MCF 10A (cell line): ENCODE measurements around the gene MROH9. TPM values are rescaled to one million over a fixed set of nuclear protein-coding genes. Genes with fewer than 3 reads are reported as not detected.

ENCODE experiments used
- BruUV-seq: library from RNA; stranded (reverse); fragments of 400-500 nt; replicated peaks from 2 replicates; lab custom pipeline; 2021; lab: Mats Ljungman, UMichigan
- CTCF ChIA-PET: fragments of 300-600 bp; sonication (Branson Sonifier 250); formaldehyde crosslinking; extraction: SDS; loops from one replicate; lab custom pipeline; 2021; ENCODE audit warnings: antibody characterized with exemption, inconsistent platforms; lab: Yijun Ruan, JAX
- POLR2A ChIA-PET: fragments of 300-600, 350-650 bp; sonication (Branson Sonifier 250); formaldehyde crosslinking; extraction: SDS; loops from one replicate; lab custom pipeline; 2020; ENCODE audit warnings: antibody characterized with exemption, inconsistent platforms; lab: Yijun Ruan, JAX
- DNase-seq: peaks from one replicate; pipeline ENCODE4 v3.0.0-alpha.2; 2018; ENCODE audit not compliant: unreplicated experiment
- H3K27ac Mint-ChIP-seq: one replicate; pipeline ENCODE4 v1.8.0; 2022; ENCODE audit warnings: mild to moderate bottlenecking, low read depth, mixed read lengths; ENCODE audit not compliant: unreplicated experiment
- H3K27me3 Mint-ChIP-seq: one replicate; pipeline ENCODE4 v1.8.0; 2022; ENCODE audit warnings: mixed read lengths; ENCODE audit not compliant: insufficient read depth, unreplicated experiment
- H3K36me3 Mint-ChIP-seq: one replicate; pipeline ENCODE4 v1.8.0; 2022; ENCODE audit warnings: mild to moderate bottlenecking, moderate library complexity, mixed read lengths; ENCODE audit not compliant: insufficient read depth, unreplicated experiment
- H3K4me1 Mint-ChIP-seq: one replicate; pipeline ENCODE4 v1.8.0; 2022; ENCODE audit warnings: mixed read lengths; ENCODE audit not compliant: insufficient read depth, unreplicated experiment
- H3K4me3 Mint-ChIP-seq: one replicate; pipeline ENCODE4 v1.8.0; 2022; ENCODE audit warnings: mild to moderate bottlenecking, moderate library complexity, mixed read lengths; ENCODE audit not compliant: unreplicated experiment
- H3K9me3 Mint-ChIP-seq: one replicate; pipeline ENCODE4 v1.8.0; 2022; ENCODE audit warnings: mixed read lengths; ENCODE audit not compliant: unreplicated experiment
- CTCF ChIP-seq: fragments of 200-600 bp; IDR thresholded peaks from one replicate; pipeline ENCODE4 v1.8.0; 2022; ENCODE audit warnings: antibody characterized with exemption, mild to moderate bottlenecking; ENCODE audit not compliant: unreplicated experiment
- intact Hi-C: fragments of 100-400 bp; cut with micrococcal nuclease; formaldehyde crosslinking; loops from 2 replicates; pipeline ENCODE4 v1.14.1; 2022
- total RNA-seq: library from RNA; stranded (reverse); gene quantifications from 2 replicates; pipeline ENCODE4 v1.2.3, GENCODE V29; 2022

MROH9 gene
- total RNA-seq, 1 experiment from 2014 or later: not detected

GRCh38 chr1:171019971-171020370, 84.6 kb downstream of the MROH9 start:
- TF ChIP-seq CTCF: no peak
- no peak for DNase-seq
- POLR2A ChIA-PET: interaction anchor here (0.6 to 0.7 kb wide), 2 partner anchors 10 to 175 kb away, joined by 3 read pairs; no protein-coding TSS in a partner anchor

GRCh38 chr1:171032822-171033702, 97.7 kb downstream of the MROH9 start:
- Mint-ChIP-seq H3K36me3 (no peaks in the 10 kb centered on the region), H3K4me3 (no peak overlapping the region), H3K27me3 (no peaks in the 10 kb centered on the region), H3K4me1 (no peaks in the 10 kb centered on the region), H3K27ac (no peak overlapping the region), H3K9me3 (no peaks in the 10 kb centered on the region)
- intact Hi-C loops: no loop called here
- CTCF ChIA-PET: interaction anchor here (1.3 kb wide), 1 partner anchor 10 kb away, joined by 3 read pairs; no protein-coding TSS in a partner anchor
- TF ChIP-seq CTCF: no peak
- POLR2A ChIA-PET: no interaction called here
- BruUV-seq: no TSS peak
- DNase-seq: no peak

More at GRCh38 chr1:171019971-171020370, 84.6 kb downstream of the MROH9 start:
- no peaks in the 10 kb centered on the region for H3K9me3 Mint-ChIP-seq
- CTCF ChIA-PET: interaction anchor here (0.7 to 1.2 kb wide), 4 partner anchors 61 to 1307 kb away, joined by 3 to 6 read pairs (median 3); no protein-coding TSS in a partner anchor
- H3K27me3 Mint-ChIP-seq: no peaks in the 10 kb centered on the region
- H3K4me3 Mint-ChIP-seq: no peak overlapping the region
- H3K4me1 Mint-ChIP-seq: no peaks in the 10 kb centered on the region
- no peak overlapping the region for H3K27ac Mint-ChIP-seq
- no TSS peak for BruUV-seq
- intact Hi-C loops: no loop called here
- H3K36me3 Mint-ChIP-seq: no peaks in the 10 kb centered on the region

GRCh38 chr1:171037626-171038025, 102.3 kb downstream of the MROH9 start:
- Mint-ChIP-seq H3K9me3 (no peaks in the 10 kb centered on the region), H3K4me1 (no peaks in the 10 kb centered on the region), H3K27me3 (no peaks in the 10 kb centered on the region), H3K4me3 (no peak overlapping the region), H3K27ac (no peak overlapping the region), H3K36me3 (no peaks in the 10 kb centered on the region)
- POLR2A ChIA-PET: no interaction called here
- intact Hi-C loops: no loop called here
- no peak for DNase-seq
- no peak for TF ChIP-seq CTCF
- CTCF ChIA-PET: interaction anchor here (0.8 kb wide), 1 partner anchor 276 kb away, joined by 3 read pairs; no protein-coding TSS in a partner anchor
- no TSS peak for BruUV-seq

GRCh38 chr1:171038284-171038683, 103.0 kb downstream of the MROH9 start:
- Mint-ChIP-seq H3K4me3 (no peak overlapping the region), H3K36me3 (no peaks in the 10 kb centered on the region), H3K4me1 (no peaks in the 10 kb centered on the region), H3K9me3 (no peaks in the 10 kb centered on the region), H3K27me3 (no peaks in the 10 kb centered on the region), H3K27ac (no peak overlapping the region)
- POLR2A ChIA-PET: no interaction called here
- no TSS peak for BruUV-seq
- no peak for TF ChIP-seq CTCF
- CTCF ChIA-PET: no interaction called here
- intact Hi-C loops: no loop called here
- no peak for DNase-seq
